Liver (tissue), 9 donors: ENCODE results near the gene C18orf32. TPM values are rescaled to one million over a fixed set of nuclear protein-coding genes. Genes with fewer than 3 reads are reported as not detected.

Experiments
- DNase-seq: peaks from one replicate; pipeline ENCODE4 v3.0.0-alpha.2; 2017; ENCODE audit warnings: low spot score
- H3K27ac ChIP-seq, 2 donors: one replicate each; pipeline ENCODE4 v1.7.0; 2013; ENCODE audit warnings: inconsistent platforms in 2 of 2, low read length in 2 of 2, control low read depth in 1 of 2, low read depth in 1 of 2, mild to moderate bottlenecking in 1 of 2
- H3K27me3 ChIP-seq, 4 donors: one replicate each; pipeline versions ENCODE4 v1.6.1 to v1.7.0; 2013; ENCODE audit warnings: low read length in 3 of 4, inconsistent platforms in 1 of 4, mild to moderate bottlenecking in 1 of 4, moderate library complexity in 1 of 4; ENCODE audit not compliant: control insufficient read depth in 4 of 4, insufficient read depth in 4 of 4
- H3K36me3 ChIP-seq, 4 donors: one replicate each; pipeline versions ENCODE4 v1.6.1 to v1.7.0; 2013; ENCODE audit warnings: low read length in 3 of 4, mild to moderate bottlenecking in 3 of 4, low read depth in 1 of 4, moderate library complexity in 1 of 4; ENCODE audit not compliant: control insufficient read depth in 4 of 4, insufficient read depth in 3 of 4
- H3K4me1 ChIP-seq, 4 donors: one replicate each; pipeline versions ENCODE4 v1.6.1 to v1.7.0; 2013; ENCODE audit warnings: low read length in 3 of 4, mild to moderate bottlenecking in 3 of 4, moderate library complexity in 1 of 4; ENCODE audit not compliant: control insufficient read depth in 4 of 4, insufficient read depth in 4 of 4
- H3K4me3 ChIP-seq, 3 donors: one replicate each; pipeline versions ENCODE4 v1.6.1 to v1.7.0; 2013; ENCODE audit warnings: low read length in 3 of 3, control low read depth in 1 of 3, low read depth in 1 of 3, mild to moderate bottlenecking in 1 of 3
- H3K9ac ChIP-seq, 2 donors: one replicate each; pipeline ENCODE4 v1.7.0; 2013; ENCODE audit warnings: low read length in 2 of 2, mild to moderate bottlenecking in 2 of 2, moderate library complexity in 2 of 2, control low read depth in 1 of 2, low read depth in 1 of 2
- H3K9me3 ChIP-seq, 4 donors: one replicate each; pipeline versions ENCODE4 v1.6.1 to v1.7.0; 2013; ENCODE audit warnings: low read length in 3 of 4; ENCODE audit not compliant: control insufficient read depth in 4 of 4
- ATF3 ChIP-seq: IDR thresholded peaks from 2 replicates; pipeline ENCODE4 v1.6.1; 2016; ENCODE audit warnings: antibody characterized with exemption
- CTCF ChIP-seq: fragments of 150-350 bp; IDR thresholded peaks from 2 replicates; pipeline ENCODE4 v1.5.1; 2017; ENCODE audit warnings: improper control_type of control experiment, low read depth, low read length; ENCODE audit not compliant: missing input control
- EGR1 ChIP-seq, 2 donors: IDR thresholded peaks; 2 replicates each; pipeline ENCODE4 v1.6.1; 2016 to 2018; ENCODE audit warnings: antibody characterized with exemption in 2 of 2, low read depth in 2 of 2
- FOXA1 ChIP-seq: IDR thresholded peaks from 2 replicates; pipeline ENCODE4 v1.6.1; 2016; ENCODE audit warnings: antibody characterized with exemption
- FOXA2 ChIP-seq: IDR thresholded peaks from 2 replicates; pipeline ENCODE4 v1.6.1; 2016; ENCODE audit warnings: antibody characterized with exemption
- GABPA ChIP-seq, 2 donors: IDR thresholded peaks in 1 of 2; conservative IDR thresholded peaks in 1 of 2; 2 replicates each; pipeline ENCODE4 v1.6.1; 2016; ENCODE audit warnings: antibody characterized with exemption in 2 of 2, mild to moderate bottlenecking in 1 of 2, moderate library complexity in 1 of 2
- HNF4A ChIP-seq, 2 donors: conservative IDR thresholded peaks; 2 replicates each; pipeline ENCODE4 v1.6.1; 2016; ENCODE audit warnings: antibody characterized with exemption in 2 of 2, mild to moderate bottlenecking in 2 of 2
- HNF4G ChIP-seq: IDR thresholded peaks from 2 replicates; pipeline ENCODE4 v1.6.1; 2016; ENCODE audit warnings: antibody characterized with exemption
- JUND ChIP-seq, 2 donors: IDR thresholded peaks; 2 replicates each; pipeline ENCODE4 v1.6.1; 2016; ENCODE audit warnings: antibody characterized with exemption in 2 of 2
- MAX ChIP-seq: IDR thresholded peaks from 2 replicates; pipeline ENCODE4 v1.6.1; 2016; ENCODE audit warnings: antibody characterized with exemption
- NR2F2 ChIP-seq: IDR thresholded peaks from 2 replicates; pipeline ENCODE4 v1.6.1; 2016; ENCODE audit warnings: antibody characterized with exemption
- RAD21 ChIP-seq, 2 donors: IDR thresholded peaks; 2 replicates each; pipeline ENCODE4 v1.6.1; 2016; ENCODE audit warnings: antibody characterized with exemption in 2 of 2, mild to moderate bottlenecking in 2 of 2
- SP1 ChIP-seq: IDR thresholded peaks from 2 replicates; pipeline ENCODE4 v1.6.1; 2018; ENCODE audit warnings: antibody characterized with exemption, mild to moderate bottlenecking
- TAF1 ChIP-seq: conservative IDR thresholded peaks from 2 replicates; pipeline ENCODE4 v1.6.1; 2016; ENCODE audit warnings: antibody characterized with exemption, mild to moderate bottlenecking
- WGBS: extraction: QIAGEN DNeasy Blood & Tissue Kit; methylation state at CpG from one replicate; pipeline ENCODE4 v1.1.7; 2013; 5-methylcytosine and 5-hydroxymethylcytosine counted together
- polyA plus RNA-seq, 2 donors: library from polyadenylated mRNA; stranded (reverse) in 1 of 2; unstranded in 1 of 2; fragments of 200-250 nt in 1 of 2; fragments of >200 nt in 1 of 2; fragmentation: Nextera tagmentation in 1 of 2; extraction: Ambion mirVana in 1 of 2; gene quantifications; one replicate each; pipeline versions ENCODE4 v1.2.1 to v1.2.3, GENCODE V29; 2013 to 2015
- total RNA-seq, 2 donors: library from RNA; depleted of rRNA; stranded (reverse); fragments of >200 nt; gene quantifications; one replicate each; pipeline ENCODE4 v1.2.3, GENCODE V29; 2014
- TF ChIP-seq, protein P1 (sequence below): IDR thresholded peaks from 2 replicates; pipeline ENCODE4 v1.6.1; 2016; ENCODE audit warnings: antibody characterized with exemption
- TF ChIP-seq, protein P2 (sequence below): IDR thresholded peaks from 2 replicates; pipeline ENCODE4 v1.6.1; 2016; ENCODE audit warnings: antibody characterized with exemption, mild to moderate bottlenecking
- donor health status: healthy.
- donor health status: healthy.
- donor health status: healthy.
- donor health status: healthy.
- donor health status: healthy.

C18orf32 gene
- total and polyA plus RNA-seq, 4 donors, result 12.4 to 63.2 (median 29.8) TPM

GRCh38 chr18:49467599-49467998, 19.4 kb downstream of the C18orf32 start (continued):
- TF ChIP-seq, protein P1, sequence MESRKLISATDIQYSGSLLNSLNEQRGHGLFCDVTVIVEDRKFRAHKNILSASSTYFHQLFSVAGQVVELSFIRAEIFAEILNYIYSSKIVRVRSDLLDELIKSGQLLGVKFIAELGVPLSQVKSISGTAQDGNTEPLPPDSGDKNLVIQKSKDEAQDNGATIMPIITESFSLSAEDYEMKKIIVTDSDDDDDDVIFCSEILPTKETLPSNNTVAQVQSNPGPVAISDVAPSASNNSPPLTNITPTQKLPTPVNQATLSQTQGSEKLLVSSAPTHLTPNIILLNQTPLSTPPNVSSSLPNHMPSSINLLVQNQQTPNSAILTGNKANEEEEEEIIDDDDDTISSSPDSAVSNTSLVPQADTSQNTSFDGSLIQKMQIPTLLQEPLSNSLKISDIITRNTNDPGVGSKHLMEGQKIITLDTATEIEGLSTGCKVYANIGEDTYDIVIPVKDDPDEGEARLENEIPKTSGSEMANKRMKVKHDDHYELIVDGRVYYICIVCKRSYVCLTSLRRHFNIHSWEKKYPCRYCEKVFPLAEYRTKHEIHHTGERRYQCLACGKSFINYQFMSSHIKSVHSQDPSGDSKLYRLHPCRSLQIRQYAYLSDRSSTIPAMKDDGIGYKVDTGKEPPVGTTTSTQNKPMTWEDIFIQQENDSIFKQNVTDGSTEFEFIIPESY, result no peak
- TF ChIP-seq FOXA2 (no peak), CTCF (no peak), HNF4G (no peak)

DNA sequence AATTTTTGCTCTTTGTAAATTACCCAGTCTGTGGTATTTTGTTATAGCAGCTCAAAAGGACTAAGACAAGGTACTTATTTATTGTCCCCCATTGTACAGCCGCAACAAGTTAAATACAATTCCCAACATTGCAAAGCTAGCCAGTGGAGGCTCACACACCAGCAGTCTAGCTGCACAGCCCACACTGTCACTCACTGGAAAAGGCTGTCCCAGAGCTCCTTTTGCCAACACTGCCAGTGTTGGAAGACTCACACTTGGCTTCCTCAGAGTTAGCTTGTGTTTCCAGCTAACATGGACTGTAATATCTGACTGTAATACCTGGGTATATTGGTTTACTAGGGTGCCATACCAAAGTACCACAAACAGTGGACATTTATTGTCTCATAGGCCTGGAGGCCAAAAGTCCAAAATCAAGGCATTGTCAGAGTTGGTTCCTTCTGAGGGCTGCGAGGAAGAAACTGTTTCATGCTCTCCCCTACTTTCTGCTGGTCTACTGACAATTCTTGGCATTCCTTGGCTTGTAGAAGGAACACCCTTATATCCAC, 19.9 kb downstream of the C18orf32 start:
- no peak overlapping the region for H3K9ac ChIP-seq
- DNase-seq, result no peak
- H3K36me3 ChIP-seq, result no peaks in the 10 kb centered on the region
- TF ChIP-seq, protein P1, result no peak
- no peak for TF ChIP-seq ATF3
- no peak for TF ChIP-seq MAX
- TF ChIP-seq, protein P2, sequence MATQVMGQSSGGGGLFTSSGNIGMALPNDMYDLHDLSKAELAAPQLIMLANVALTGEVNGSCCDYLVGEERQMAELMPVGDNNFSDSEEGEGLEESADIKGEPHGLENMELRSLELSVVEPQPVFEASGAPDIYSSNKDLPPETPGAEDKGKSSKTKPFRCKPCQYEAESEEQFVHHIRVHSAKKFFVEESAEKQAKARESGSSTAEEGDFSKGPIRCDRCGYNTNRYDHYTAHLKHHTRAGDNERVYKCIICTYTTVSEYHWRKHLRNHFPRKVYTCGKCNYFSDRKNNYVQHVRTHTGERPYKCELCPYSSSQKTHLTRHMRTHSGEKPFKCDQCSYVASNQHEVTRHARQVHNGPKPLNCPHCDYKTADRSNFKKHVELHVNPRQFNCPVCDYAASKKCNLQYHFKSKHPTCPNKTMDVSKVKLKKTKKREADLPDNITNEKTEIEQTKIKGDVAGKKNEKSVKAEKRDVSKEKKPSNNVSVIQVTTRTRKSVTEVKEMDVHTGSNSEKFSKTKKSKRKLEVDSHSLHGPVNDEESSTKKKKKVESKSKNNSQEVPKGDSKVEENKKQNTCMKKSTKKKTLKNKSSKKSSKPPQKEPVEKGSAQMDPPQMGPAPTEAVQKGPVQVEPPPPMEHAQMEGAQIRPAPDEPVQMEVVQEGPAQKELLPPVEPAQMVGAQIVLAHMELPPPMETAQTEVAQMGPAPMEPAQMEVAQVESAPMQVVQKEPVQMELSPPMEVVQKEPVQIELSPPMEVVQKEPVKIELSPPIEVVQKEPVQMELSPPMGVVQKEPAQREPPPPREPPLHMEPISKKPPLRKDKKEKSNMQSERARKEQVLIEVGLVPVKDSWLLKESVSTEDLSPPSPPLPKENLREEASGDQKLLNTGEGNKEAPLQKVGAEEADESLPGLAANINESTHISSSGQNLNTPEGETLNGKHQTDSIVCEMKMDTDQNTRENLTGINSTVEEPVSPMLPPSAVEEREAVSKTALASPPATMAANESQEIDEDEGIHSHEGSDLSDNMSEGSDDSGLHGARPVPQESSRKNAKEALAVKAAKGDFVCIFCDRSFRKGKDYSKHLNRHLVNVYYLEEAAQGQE, result no peak
- no peak for TF ChIP-seq HNF4G
- TF ChIP-seq CTCF, result no peak
- no peak for TF ChIP-seq JUND (IDR thresholded peaks at IDR 0.05)
- TF ChIP-seq NR2F2, result no peak
- TF ChIP-seq SP1, result no peak
- TF ChIP-seq RAD21 (IDR thresholded peaks at IDR 0.05), result no peak
- no peak for TF ChIP-seq TAF1
- no peak for TF ChIP-seq GABPA (IDR thresholded peaks at IDR 0.05 in 1 of 2, conservative IDR thresholded peaks at IDR 0.05 in 1 of 2)
- no peak for TF ChIP-seq EGR1 (IDR thresholded peaks at IDR 0.05; ENCODE audit: low read depth in 2 of 2)
- TF ChIP-seq FOXA1, result no peak
- no peak for TF ChIP-seq HNF4A (conservative IDR thresholded peaks at IDR 0.05)
- no peak overlapping the region for H3K27ac ChIP-seq
- H3K4me1 ChIP-seq, result no peaks in the 10 kb centered on the region
- WGBS, result 93% methylated on average over 2 of the region's 2 CpGs
- no peaks in the 10 kb centered on the region for H3K9me3 ChIP-seq
- no peak overlapping the region for H3K4me3 ChIP-seq
- no peaks in the 10 kb centered on the region for H3K27me3 ChIP-seq
